Ureter (tissue), 1 donor: ENCODE measurements around the gene LILRB1. TPM values are rescaled to one million over a fixed set of nuclear protein-coding genes. Genes with fewer than 3 reads are reported as not detected.
"Not testable (repeated sequence)": the region's sequence is repeated elsewhere in the genome, so short reads cannot be mapped to it uniquely, and the experiment has no call there.

Experiments used
- DNase-seq: peaks from one replicate; pipeline ENCODE4 v3.0.0-alpha.2; 2020; ENCODE audit warnings: low spot score
- total RNA-seq: library from RNA; stranded (reverse); gene quantifications from one replicate; pipeline ENCODE4 v1.2.4, GENCODE V29; 2023
- donor health status: DM: yes; HTN: yes; CAD: no.

LILRB1 gene
- total RNA-seq, 1 donor from 2014 or later: 2.7 TPM

- not testable (repeated sequence) for DNase-seq
These were observed 5.2 kb upstream of the LILRB1 start for GRCh38 chr19:54624934-54625730.

GRCh38 chr19:54626757-54627156, 3.5 kb upstream of the LILRB1 start:
- no peak for DNase-seq

DNA sequence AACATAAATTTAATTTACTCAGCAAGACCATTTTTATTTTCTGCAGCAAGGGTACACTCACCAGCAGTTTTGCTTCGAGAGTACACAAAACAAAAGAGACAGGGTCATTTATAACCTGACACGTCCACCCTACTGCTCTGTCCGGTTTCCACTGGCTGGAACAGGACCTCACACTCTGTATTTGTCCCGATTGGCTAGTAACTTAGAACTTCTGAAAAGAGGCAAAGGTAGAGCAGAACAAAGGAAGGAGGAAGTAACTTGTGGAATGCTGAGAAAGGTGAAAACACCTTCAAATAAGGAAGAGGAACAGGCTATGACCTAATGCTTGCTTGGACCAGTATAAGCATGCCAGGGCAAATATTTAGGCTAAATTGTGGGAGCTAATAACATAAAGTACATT, 2.4 kb upstream of the LILRB1 start:
- DNase-seq: peak; percentile 61

- DNase-seq: no peak
These were observed 498 bp downstream of the LILRB1 start for GRCh38 chr19:54630782-54631181.

DNA sequence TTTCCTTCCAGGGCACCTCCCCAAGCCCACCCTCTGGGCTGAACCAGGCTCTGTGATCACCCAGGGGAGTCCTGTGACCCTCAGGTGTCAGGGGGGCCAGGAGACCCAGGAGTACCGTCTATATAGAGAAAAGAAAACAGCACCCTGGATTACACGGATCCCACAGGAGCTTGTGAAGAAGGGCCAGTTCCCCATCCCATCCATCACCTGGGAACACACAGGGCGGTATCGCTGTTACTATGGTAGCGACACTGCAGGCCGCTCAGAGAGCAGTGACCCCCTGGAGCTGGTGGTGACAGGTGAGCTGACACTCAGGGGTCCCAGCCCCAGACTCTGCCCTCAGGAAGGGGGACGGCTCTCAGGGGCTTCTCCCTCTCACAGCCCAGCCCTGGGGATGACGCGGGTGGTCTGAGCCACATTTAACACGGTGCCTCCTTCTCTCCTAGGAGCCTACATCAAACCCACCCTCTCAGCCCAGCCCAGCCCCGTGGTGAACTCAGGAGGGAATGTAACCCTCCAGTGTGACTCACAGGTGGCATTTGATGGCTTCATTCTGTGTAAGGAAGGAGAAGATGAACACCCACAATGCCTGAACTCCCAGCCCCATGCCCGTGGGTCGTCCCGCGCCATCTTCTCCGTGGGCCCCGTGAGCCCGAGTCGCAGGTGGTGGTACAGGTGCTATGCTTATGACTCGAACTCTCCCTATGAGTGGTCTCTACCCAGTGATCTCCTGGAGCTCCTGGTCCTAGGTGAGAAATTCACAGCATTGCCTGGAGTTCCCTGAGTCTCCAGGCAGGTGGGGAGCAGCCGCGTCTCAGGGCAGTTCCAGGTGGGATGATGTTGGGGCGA, 1.4 kb downstream of the LILRB1 start:
- not testable (repeated sequence) for DNase-seq

DNA sequence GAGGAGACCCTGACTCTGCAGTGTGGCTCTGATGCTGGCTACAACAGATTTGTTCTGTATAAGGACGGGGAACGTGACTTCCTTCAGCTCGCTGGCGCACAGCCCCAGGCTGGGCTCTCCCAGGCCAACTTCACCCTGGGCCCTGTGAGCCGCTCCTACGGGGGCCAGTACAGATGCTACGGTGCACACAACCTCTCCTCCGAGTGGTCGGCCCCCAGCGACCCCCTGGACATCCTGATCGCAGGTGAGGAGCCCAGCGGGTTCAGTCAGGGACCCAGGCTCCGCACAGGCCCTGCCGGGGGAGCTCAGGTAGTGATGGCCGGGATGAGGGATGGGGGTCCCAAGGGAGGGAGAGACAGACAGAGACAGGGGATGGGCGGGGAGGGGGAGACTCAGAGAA, 2.2 kb downstream of the LILRB1 start:
- DNase-seq: not testable (repeated sequence)

DNA sequence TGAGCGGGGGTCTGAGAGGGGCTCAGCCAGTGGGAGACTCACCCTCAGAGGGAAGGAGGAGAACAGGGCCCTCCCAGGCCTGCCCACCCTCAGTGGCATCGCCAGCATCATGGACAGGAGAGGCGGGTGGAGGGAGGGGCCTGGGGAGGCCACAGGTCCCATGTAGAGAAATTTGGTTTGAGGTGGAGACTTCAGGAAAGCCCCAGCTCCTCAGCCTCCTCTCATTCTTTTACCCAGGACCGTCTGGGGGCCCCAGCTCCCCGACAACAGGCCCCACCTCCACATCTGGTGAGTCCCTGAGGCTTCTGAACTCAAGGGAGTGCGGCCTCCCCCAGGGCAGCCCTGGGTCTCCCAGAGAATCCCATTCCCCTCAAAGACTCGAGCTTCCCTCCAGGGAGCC, 3.1 kb downstream of the LILRB1 start:
- no peak for DNase-seq

GRCh38 chr19:54636081-54636480, 5.8 kb downstream of the LILRB1 start:
- DNase-seq: not testable (repeated sequence)

DNA sequence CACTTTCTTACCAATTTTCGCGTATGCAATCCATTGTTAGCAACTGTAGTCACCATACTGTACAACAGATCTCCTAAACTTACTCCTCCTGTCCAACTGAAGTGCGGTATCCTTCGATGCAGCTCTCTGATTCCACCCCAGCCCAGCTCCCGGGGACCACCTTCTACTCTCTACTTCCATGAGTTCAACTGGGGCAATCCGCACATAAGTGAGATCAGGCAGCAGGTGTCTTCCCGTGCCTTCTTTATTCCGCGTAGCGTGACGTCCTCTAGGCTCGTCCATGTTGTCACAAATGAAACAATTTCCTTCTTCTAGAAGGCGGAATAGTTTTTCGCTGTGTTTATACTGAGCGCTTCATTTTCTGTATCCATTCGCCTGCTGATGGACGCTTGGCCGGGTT, 8.4 kb downstream of the LILRB1 start:
- no peak for DNase-seq

DNA sequence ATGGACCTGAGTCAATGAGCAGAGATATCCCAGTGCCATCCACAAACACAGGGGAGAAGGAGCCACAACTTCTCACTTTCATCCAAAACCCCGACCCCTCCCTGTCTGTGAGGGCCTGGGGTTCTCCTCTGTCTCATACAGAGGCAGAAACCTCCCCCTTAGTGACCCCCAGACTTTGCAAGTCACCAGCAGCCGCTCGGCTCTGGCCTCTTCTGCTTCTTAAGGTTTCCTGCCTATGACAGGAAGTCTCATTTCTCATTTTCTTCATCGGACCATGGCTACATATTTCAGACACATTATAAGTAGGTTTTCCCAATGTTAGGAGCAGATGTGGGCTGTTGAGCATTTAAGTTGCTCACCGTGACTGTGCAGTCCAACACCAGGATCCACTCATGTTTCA, 12.7 kb downstream of the LILRB1 start:
- not testable (repeated sequence) for DNase-seq

DNA sequence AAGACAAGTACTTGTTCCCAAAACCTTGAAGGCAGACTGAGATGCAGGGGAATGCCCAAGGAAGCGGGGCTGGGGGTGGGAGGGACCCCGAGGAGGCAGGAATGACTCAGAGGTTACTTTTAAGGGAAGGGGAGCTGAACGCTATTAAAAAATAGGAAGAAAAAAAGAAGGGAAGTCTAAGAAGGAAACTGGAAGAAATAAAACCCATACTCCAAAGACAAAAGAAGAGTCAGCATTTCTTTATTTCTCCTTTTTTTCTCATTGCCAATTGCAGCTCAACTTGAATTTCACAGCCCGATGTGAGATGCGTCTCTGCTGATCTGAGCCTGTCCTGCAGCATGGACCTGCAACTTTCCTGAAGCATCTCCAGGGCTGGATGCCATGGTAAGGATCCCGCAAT, 13.3 kb downstream of the LILRB1 start:
- not testable (repeated sequence) for DNase-seq

- no peak for DNase-seq
These were observed 13.8 kb downstream of the LILRB1 start for GRCh38 chr19:54644056-54644455.

DNA sequence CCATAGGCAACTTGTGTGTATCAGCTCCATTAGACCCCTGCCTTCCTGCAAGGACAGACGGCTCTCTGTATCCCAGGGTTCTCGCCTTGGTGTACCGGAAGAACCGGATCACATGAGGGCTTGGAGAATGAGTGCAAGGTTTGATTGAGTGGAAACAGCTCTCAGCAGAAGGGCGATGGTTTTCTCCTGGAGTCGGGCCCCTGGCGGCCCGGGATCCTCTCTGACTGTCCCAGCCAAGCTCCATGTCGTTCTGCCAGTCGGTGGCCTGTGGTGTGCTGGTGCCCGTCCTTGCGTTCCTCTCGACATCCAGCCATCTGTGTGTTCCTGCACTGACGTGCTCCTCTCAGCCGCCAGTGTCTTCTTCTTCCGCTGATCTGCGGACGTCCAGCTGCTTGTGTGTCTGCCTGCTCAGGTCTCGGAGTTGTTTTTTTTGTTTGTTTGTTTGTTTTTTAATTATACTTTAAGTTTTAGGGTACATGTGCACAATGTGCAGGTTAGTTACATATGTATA, 16.1 kb downstream of the LILRB1 start:
- no peak for DNase-seq

- no peak for DNase-seq
These were observed 17.8 kb downstream of the LILRB1 start for GRCh38 chr19:54648129-54648528.

- DNase-seq: no peak
These were observed 19.9 kb downstream of the LILRB1 start for GRCh38 chr19:54650108-54650655.

- DNase-seq: no peak
These were observed 23.0 kb downstream of the LILRB1 start for GRCh38 chr19:54653181-54653809.

- no peak for DNase-seq
These were observed 24.4 kb downstream of the LILRB1 start for GRCh38 chr19:54654447-54655321.

GRCh38 chr19:54659300-54659699, 29.0 kb downstream of the LILRB1 start:
- no peak for DNase-seq

DNA sequence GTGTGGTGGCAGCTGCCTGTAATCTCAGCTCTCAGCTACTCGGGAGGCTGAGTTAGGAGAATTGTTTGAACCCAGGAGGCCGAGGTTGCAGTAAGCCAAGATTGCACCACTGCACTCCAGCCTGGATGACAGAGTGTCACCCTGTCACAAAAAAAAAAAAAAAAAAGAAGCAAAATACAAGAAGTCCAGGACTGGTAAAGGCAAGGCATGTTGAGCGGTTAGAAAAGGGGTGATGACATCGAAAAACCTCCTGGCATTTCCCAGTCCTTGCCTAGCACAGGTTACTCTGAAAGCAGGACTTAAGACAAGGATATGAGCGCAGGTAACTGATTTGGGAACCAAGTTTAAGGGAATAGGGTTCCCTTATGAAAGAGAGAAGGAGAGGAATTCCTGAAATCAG, 30.0 kb downstream of the LILRB1 start:
- no peak for DNase-seq

- no peak for DNase-seq
These were observed 30.7 kb downstream of the LILRB1 start for GRCh38 chr19:54660964-54661363.
